Endothelial cell of umbilical vein (primary cell): ENCODE data around the gene HIP1R.

Source experiments
- MAX ChIP-seq: IDR thresholded peaks from 2 replicates; pipeline ENCODE4 v1.6.1; 2011; ENCODE audit not compliant: insufficient read depth, insufficient read length
- POLR2A ChIP-seq: IDR thresholded peaks from 2 replicates; pipeline ENCODE4 v1.6.1; 2012; ENCODE audit warnings: low read depth, mild to moderate bottlenecking, control low read depth, low read length

DNA sequence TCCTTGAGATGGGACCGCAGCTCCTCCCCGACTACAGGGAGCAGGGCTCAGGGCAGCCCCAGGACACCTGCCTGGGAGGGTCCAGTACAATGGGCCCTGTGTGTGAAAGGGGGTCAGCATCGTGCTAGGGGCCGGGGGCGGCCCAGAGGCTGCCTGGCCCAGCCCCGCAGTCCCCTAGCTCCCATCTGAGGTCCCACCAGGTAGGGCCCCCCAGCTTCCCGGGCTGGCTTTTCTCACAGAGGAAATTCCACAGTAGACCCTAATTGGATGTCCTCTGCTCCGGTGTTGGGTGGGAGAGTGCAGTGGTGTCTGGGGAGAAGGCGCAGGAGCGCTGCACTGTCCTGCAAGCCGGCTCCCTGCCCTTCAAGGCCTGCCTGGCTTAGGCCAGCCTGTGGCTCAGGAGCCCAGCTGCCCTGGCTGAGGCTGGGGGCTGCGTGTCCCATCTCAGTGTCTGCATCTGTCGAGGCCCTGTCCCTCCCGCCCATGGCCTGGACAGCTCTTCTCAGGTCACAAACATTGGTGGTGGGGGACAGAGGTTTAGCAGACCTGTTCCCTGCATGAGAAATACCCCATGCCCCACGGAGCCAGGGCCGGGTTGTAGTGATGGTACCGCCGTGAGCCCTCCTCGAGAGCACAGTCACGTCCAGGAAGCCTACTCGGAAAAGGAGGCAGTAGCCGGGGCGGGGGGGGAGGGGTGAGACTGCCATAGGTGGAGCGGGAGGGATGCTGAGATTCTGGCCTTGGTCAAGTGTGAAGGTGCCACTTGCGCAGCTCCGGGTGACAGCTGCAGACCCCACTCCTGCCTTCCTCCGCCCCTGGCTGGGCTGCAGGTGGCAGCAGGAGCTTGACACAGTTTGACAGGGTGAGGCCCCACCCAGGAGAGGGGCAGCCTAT is 11.6 kb downstream of the HIP1R start:
- TF ChIP-seq POLR2A (no peak), MAX (no peak)
